ENCODE results near the gene TTN.

DNA sequence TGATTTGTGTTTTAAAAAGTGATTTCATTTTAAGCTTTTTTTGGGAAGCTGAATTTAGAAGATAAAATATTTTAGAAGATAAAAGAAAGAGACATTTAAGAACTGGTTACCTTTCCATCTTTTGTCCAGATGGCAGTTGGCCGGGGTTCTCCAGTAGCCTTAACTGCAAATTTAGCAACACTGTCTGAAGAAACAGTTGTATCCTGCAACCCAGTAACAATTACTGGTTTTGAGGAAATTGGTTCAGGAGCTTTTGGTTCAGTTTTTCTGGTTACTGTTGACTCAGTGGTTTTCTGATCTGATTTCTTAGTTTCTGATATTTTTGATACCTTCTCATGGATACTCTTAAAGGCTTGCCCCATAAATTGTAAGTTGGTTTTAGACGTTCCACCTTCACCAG, 277.1 kb downstream of the TTN start:
- TF ChIP-seq YY1 (IDR thresholded peaks at IDR 0.05; ENCODE audit: insufficient read depth, insufficient read length) (no peak), SUZ12 (IDR thresholded peaks at IDR 0.05; ENCODE audit: extremely low read depth, insufficient read depth, insufficient read length) (no peak), ZNF274 (IDR thresholded peaks at IDR 0.05; ENCODE audit: low read depth, low read length) (no peak)

Measured in NT2/D1 (cell line).